Heart right ventricle (tissue), 16 donors: ENCODE results near the gene SPPL2C. TPM values are rescaled to one million over a fixed set of nuclear protein-coding genes. Genes with fewer than 3 reads are reported as not detected.

Experiments
- ATAC-seq, 8 donors: fragments of 200-7000 bp; cut with Tn5 transposase; one replicate each; pipeline ENCODE4 v1.9.1; 2020; ENCODE audit warnings: mild to moderate bottlenecking in 8 of 8, moderate library complexity in 8 of 8, moderate number of reproducible peaks in 1 of 8
- DNase-seq, 2 donors: peaks; one replicate each; pipeline ENCODE4 v3.0.0-alpha.2; 2020
- H3K27ac ChIP-seq, 10 donors: fragments of 200-600 bp; sonication (generic) in 2 of 10; one replicate each; pipeline versions ENCODE4 v1.5.0 to v1.8.0; 2020 to 2022; ENCODE audit warnings: mild to moderate bottlenecking in 3 of 10
- H3K27me3 ChIP-seq, 7 donors: fragments of 200-600 bp; one replicate each; pipeline ENCODE4 v1.8.0; 2021 to 2022; ENCODE audit warnings: mild to moderate bottlenecking in 2 of 7
- H3K36me3 ChIP-seq, 9 donors: fragments of 200-600 bp; sonication (generic) in 1 of 9; one replicate each; pipeline versions ENCODE4 v1.5.0 to v1.8.0; 2020 to 2022; ENCODE audit warnings: mild to moderate bottlenecking in 2 of 9
- H3K4me1 ChIP-seq, 9 donors: fragments of 200-600 bp; sonication (generic) in 1 of 9; one replicate each; pipeline versions ENCODE4 v1.5.0 to v1.8.0; 2020 to 2022; ENCODE audit warnings: mild to moderate bottlenecking in 4 of 9
- H3K4me3 ChIP-seq, 10 donors: fragments of 200-600 bp; sonication (generic) in 2 of 10; one replicate each; pipeline versions ENCODE4 v1.5.0 to v1.8.0; 2020 to 2022; ENCODE audit warnings: mild to moderate bottlenecking in 7 of 10, moderate library complexity in 2 of 10
- H3K9me3 ChIP-seq, 11 donors: fragments of 200-600 bp in 10 of 11; sonication (generic) in 2 of 11; one replicate each; pipeline versions ENCODE4 v1.5.0 to v1.8.0; 2013 to 2022; ENCODE audit warnings: mild to moderate bottlenecking in 2 of 11, control low read depth in 1 of 11, moderate library complexity in 1 of 11
- CTCF ChIP-seq, 9 donors: fragments of 200-600 bp; sonication (generic) in 2 of 9; IDR thresholded peaks; one replicate each; pipeline versions ENCODE4 v1.5.0 to v1.8.0; 2021 to 2022; ENCODE audit warnings: antibody characterized with exemption in 9 of 9, mild to moderate bottlenecking in 5 of 9, moderate library complexity in 1 of 9
- WGBS, 2 donors: extraction: QIAGEN DNeasy Blood & Tissue Kit; methylation state at CpG; one replicate each; pipeline ENCODE4 v1.1.7; 2013; ENCODE audit warnings: inconsistent platforms in 1 of 2; 5-methylcytosine and 5-hydroxymethylcytosine counted together
- intact Hi-C, 10 donors: fragments of 100-400 bp; cut with DNase I; formaldehyde crosslinking; loops; one replicate each; pipeline versions ENCODE4 v1.11.1 to v1.14.2; 2022
- polyA plus RNA-seq, 2 donors: library from polyadenylated mRNA; stranded (reverse); fragments of 200-250 nt; gene quantifications; one replicate each; pipeline ENCODE4 v1.2.3, GENCODE V29; 2013
- total RNA-seq, 10 donors: library from RNA; stranded (reverse); fragmentation: NEBNext Ultra II Directional in 3 of 10; extraction: Animal tissue kit (Norgen Biotek cat#: 25700) in 3 of 10; gene quantifications; one replicate each; pipeline versions ENCODE4 v1.2.1 to v1.2.4, GENCODE V29; 2021 to 2023
- donor health status: Arrhythmogenic right ventricular cardiomyopathy.
- donor health status: ischemic (EF 13 %, LVEDD 7.1; RV severe dilation, severe dysfunction).
- donor health status: healthy with polysubstance abuse.
- donor health status: DM: no; HTN: yes; CAD: no.
- donor health status: DM: no; HTN: no; CAD: no.
- donor health status: ischemic (EF 25% LVEDD 6.9; RV normal size, moderate dysfunction).
- donor health status: ischemic (EF 25% LVEDD 5.7; RV mildly dilated, moderate dysfunction).
- donor health status: healthy.
- donor health status: DM: yes; HTN: yes; CAD: no.
- donor health status: Ischemic cardiomyopathy.
- donor health status: ischemic (EF 35%, LVEDD 5.7; RV mildly dilated, moderate dysfunction).
- donor health status: nonischemic (EF 11% LVEDD 7.7; RV severe dilation, severe dysfunction).
- donor health status: DM: yes; HTN: yes; CAD: no.
- donor health status: PGD.
- donor health status: ischemic (EF 29% LVEDD 5.4; RV normal size, mild dysfunction).
- donor health status: nonischemic (EF 23%, LVEDD 6.1; RV moderate dilation, normal function).

SPPL2C gene
- total and polyA plus RNA-seq, 12 donors, result not detected

GRCh38 chr17:45847101-45847500 is 2.4 kb downstream of the SPPL2C start:
- WGBS, 2 donors, result 84 to 87% methylated on average over 4 of the region's 4 CpGs
- no peaks in the 10 kb centered on the region for H3K36me3 ChIP-seq
- intact Hi-C loops, result no loop called here

GRCh38 chr17:45847747-45848146 is 3.1 kb downstream of the SPPL2C start:
- WGBS, 2 donors, result 76 to 80% methylated on average over 5 of the region's 5 CpGs
- TF ChIP-seq CTCF (IDR thresholded peaks at IDR 0.05), result no peak
- Histone ChIP-seq H3K4me3 (no peak overlapping the region), H3K9me3 (no peaks in the 10 kb centered on the region), H3K27ac (no peak overlapping the region), H3K36me3 (no peaks in the 10 kb centered on the region), H3K4me1 (peaks cover 0 to 7% (median 0%) of the 10 kb centered on the region in 9 donors), H3K27me3 (peaks cover 0 to 27% (median 10%) of the 10 kb centered on the region in 7 donors)
- ATAC-seq (no peak), DNase-seq (no peak)
- intact Hi-C loops, result no loop called here

More at GRCh38 chr17:45847101-45847500, 2.4 kb downstream of the SPPL2C start:
- H3K27me3 ChIP-seq, result peaks cover 0 to 26% (median 9%) of the 10 kb centered on the region in 7 donors
- H3K4me3 ChIP-seq, result no peak overlapping the region
- no peak for ATAC-seq
- H3K27ac ChIP-seq, result no peak overlapping the region
- peaks cover 0 to 7% (median 0%) of the 10 kb centered on the region in 9 donors for H3K4me1 ChIP-seq
- TF ChIP-seq CTCF (IDR thresholded peaks at IDR 0.05), result no peak
- no peaks in the 10 kb centered on the region for H3K9me3 ChIP-seq
- DNase-seq, result no peak

GRCh38 chr17:45848405-45848804 is 3.7 kb downstream of the SPPL2C start:
- ATAC-seq (no peak), DNase-seq (no peak)
- Histone ChIP-seq H3K36me3 (no peaks in the 10 kb centered on the region), H3K27ac (no peak overlapping the region), H3K4me3 (no peak overlapping the region), H3K27me3 (peaks cover 0 to 26% (median 16%) of the 10 kb centered on the region in 7 donors), H3K4me1 (peaks cover 0 to 7% (median 0%) of the 10 kb centered on the region in 9 donors), H3K9me3 (no peaks in the 10 kb centered on the region)
- intact Hi-C loops, result no loop called here
- 84 to 87% methylated on average over 9 of the region's 9 CpGs for WGBS, 2 donors
- no peak for TF ChIP-seq CTCF (IDR thresholded peaks at IDR 0.05)

- peaks cover 0 to 7% (median 0%) of the 10 kb centered on the region in 9 donors for H3K4me1 ChIP-seq
- WGBS, 2 donors, result 50 to 54% methylated on average over 15 of the region's 15 CpGs
- ATAC-seq (peak in 7 of 8 donors; percentile 42 to 87 (median 72)), DNase-seq (peak in 1 of 2 donors; percentile 28)
- no peaks in the 10 kb centered on the region for H3K9me3 ChIP-seq
- H3K36me3 ChIP-seq, result no peaks in the 10 kb centered on the region
- H3K4me3 ChIP-seq, result no peak overlapping the region
- no peak overlapping the region for H3K27ac ChIP-seq
- peaks cover 0 to 29% (median 17%) of the 10 kb centered on the region in 7 donors for H3K27me3 ChIP-seq
- intact Hi-C loops, result no loop called here
- no peak for TF ChIP-seq CTCF (IDR thresholded peaks at IDR 0.05)
Measured at GRCh38 chr17:45848868-45849535, 4.3 kb downstream of the SPPL2C start.
